Progenitor cell of endocrine pancreas (in vitro differentiated cells): ENCODE results near the gene WDR35. TPM values are rescaled to one million over a fixed set of nuclear protein-coding genes. Genes with fewer than 3 reads are reported as not detected.

Source experiments
- DNase-seq: peaks from one replicate; pipeline ENCODE4 v3.0.0; 2021; ENCODE audit warnings: low spot score; ENCODE audit not compliant: unreplicated experiment
- H3K27ac Mint-ChIP-seq: 2 replicates; pipeline ENCODE4 v1.8.0; 2021; ENCODE audit warnings: mild to moderate bottlenecking, moderate library complexity, mixed read lengths
- H3K27me3 Mint-ChIP-seq: 2 replicates; pipeline ENCODE4 v1.8.0; 2021; ENCODE audit warnings: mixed read lengths
- H3K36me3 Mint-ChIP-seq: 2 replicates; pipeline ENCODE4 v1.8.0; 2022; ENCODE audit warnings: mixed read lengths; ENCODE audit not compliant: insufficient read depth
- H3K4me1 Mint-ChIP-seq: 2 replicates; pipeline ENCODE4 v1.8.0; 2021; ENCODE audit warnings: low read depth, mixed read lengths
- H3K4me3 Mint-ChIP-seq: 2 replicates; pipeline ENCODE4 v1.8.0; 2021; ENCODE audit warnings: low read depth, mild to moderate bottlenecking, moderate library complexity, mixed read lengths
- H3K9me3 Mint-ChIP-seq: 2 replicates; pipeline ENCODE4 v1.8.0; 2021; ENCODE audit warnings: low read depth, mixed read lengths
- total RNA-seq: library from RNA; stranded (reverse); gene quantifications from 2 replicates; pipeline ENCODE4 v1.2.1, GENCODE V29; 2021
- TF ChIP-seq, protein P1 (sequence below): fragments of 200-600 bp; sonication (generic); IDR thresholded peaks from one replicate; pipeline ENCODE4 v1.5.0; 2021; ENCODE audit warnings: antibody characterized with exemption, mild to moderate bottlenecking; ENCODE audit not compliant: unreplicated experiment

Gene WDR35
- total RNA-seq, 1 donor from 2014 or later, result 16.5 TPM

DNA sequence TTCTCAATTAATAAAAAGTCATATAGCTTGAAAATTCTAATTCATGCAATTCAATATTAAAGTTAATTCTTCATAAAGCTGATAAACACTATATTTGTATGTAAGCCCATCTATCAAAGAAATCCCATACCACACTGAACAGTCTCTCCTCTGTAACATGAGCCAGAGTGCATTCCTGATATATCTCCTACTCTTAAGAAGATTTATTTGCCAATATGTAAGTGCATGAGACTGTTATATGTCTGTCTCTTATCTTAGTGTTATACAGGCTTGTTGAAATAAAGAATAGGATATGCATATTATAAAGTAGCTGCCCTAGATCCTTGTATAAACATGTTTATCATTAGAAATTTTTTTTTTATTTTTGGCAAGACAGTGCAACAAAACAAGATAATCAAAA lies 47.7 kb downstream of the WDR35 start:
- Mint-ChIP-seq H3K27ac (no peak overlapping the region), H3K4me1 (peaks cover 20% of the 10 kb centered on the region), H3K4me3 (no peak overlapping the region), H3K9me3 (no peaks in the 10 kb centered on the region), H3K27me3 (peaks cover 40% of the 10 kb centered on the region), H3K36me3 (peaks cover 23% of the 10 kb centered on the region)
- TF ChIP-seq, protein P1, sequence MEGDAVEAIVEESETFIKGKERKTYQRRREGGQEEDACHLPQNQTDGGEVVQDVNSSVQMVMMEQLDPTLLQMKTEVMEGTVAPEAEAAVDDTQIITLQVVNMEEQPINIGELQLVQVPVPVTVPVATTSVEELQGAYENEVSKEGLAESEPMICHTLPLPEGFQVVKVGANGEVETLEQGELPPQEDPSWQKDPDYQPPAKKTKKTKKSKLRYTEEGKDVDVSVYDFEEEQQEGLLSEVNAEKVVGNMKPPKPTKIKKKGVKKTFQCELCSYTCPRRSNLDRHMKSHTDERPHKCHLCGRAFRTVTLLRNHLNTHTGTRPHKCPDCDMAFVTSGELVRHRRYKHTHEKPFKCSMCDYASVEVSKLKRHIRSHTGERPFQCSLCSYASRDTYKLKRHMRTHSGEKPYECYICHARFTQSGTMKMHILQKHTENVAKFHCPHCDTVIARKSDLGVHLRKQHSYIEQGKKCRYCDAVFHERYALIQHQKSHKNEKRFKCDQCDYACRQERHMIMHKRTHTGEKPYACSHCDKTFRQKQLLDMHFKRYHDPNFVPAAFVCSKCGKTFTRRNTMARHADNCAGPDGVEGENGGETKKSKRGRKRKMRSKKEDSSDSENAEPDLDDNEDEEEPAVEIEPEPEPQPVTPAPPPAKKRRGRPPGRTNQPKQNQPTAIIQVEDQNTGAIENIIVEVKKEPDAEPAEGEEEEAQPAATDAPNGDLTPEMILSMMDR, result no peak
- DNase-seq, result no peak

DNA sequence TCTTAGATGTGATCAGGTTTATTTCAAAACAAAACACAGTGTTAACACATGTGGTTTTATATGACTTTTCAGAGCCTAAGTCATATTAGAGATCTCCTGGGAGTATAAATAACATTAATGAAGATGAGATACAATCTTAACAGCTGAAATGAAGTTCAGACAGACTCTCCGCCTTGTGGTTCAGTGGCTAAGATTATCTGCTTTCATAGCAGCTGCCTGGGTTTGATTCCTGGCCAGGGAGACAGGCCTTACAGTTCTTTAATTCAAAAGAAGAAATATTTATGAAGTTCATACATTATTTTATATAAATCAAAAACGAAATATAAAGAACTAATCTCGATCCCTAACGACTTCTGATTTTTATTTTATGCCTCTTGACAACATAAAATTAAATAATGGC lies 52.9 kb downstream of the WDR35 start:
- Mint-ChIP-seq H3K27ac (no peak overlapping the region), H3K4me3 (no peak overlapping the region), H3K9me3 (no peaks in the 10 kb centered on the region), H3K36me3 (peaks cover 31% of the 10 kb centered on the region), H3K27me3 (peaks cover 15% of the 10 kb centered on the region), H3K4me1 (peaks cover 8% of the 10 kb centered on the region)
- DNase-seq, result no peak
- TF ChIP-seq, protein P1, result no peak

DNA sequence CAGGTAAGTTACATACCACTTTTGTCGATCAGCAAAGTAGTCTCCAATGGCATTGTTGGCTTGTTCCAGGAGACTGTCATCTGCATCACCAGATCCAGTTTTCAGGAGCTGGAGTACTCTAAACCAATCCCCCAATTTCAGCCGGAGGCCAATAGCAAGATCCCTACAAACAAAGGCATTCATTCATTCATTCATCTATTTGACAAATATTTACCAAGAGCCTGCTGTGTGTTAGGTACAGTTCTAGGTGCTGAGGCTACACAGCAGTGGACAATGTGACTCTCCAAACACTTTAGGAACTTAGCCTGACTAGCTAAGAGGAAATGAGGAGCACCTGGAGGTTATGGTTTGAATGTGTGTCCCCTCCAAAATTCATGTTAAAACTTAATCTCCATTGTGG lies 53.7 kb downstream of the WDR35 start:
- Mint-ChIP-seq H3K4me3 (no peak overlapping the region), H3K4me1 (peaks cover 8% of the 10 kb centered on the region), H3K27me3 (peaks cover 15% of the 10 kb centered on the region), H3K9me3 (no peaks in the 10 kb centered on the region), H3K36me3 (peaks cover 32% of the 10 kb centered on the region), H3K27ac (no peak overlapping the region)
- no peak for DNase-seq
- TF ChIP-seq, protein P1, result no peak

DNA sequence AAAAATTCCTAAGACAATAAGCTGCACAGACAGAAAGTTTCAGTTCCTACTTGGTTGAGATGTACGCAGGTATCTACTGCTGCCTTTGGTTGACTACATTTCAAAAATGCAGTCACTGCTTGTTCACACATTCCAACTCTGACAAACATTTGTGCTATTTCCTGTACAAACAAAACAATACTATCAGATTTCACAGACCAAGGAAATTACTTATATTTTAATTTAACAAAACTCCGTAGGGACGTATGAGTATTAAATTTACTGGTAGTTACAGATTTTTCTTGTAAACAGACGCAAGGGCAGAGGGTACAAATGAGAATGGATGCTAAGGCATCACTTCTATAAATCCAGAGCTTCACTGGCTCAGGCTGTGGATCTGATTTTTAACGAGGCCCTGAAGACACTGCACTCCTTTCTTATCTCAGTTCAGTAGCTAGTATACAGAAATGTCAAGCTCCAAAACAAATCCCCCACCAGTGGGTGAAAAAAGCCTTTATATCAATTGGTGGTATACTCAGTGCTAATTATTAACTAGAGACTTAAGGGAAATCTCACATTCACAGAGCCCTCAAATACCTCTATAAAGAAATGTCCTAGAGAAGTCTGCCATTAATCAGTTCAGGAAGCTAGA lies 56.4 kb downstream of the WDR35 start:
- Mint-ChIP-seq H3K9me3 (peaks cover 6% of the 10 kb centered on the region), H3K27me3 (no peaks in the 10 kb centered on the region), H3K4me1 (peaks cover 8% of the 10 kb centered on the region), H3K27ac (peak overlapping the region; percentile 42), H3K36me3 (peaks cover 45% of the 10 kb centered on the region), H3K4me3 (no peak overlapping the region)
- TF ChIP-seq, protein P1, result no peak
- no peak for DNase-seq

DNA sequence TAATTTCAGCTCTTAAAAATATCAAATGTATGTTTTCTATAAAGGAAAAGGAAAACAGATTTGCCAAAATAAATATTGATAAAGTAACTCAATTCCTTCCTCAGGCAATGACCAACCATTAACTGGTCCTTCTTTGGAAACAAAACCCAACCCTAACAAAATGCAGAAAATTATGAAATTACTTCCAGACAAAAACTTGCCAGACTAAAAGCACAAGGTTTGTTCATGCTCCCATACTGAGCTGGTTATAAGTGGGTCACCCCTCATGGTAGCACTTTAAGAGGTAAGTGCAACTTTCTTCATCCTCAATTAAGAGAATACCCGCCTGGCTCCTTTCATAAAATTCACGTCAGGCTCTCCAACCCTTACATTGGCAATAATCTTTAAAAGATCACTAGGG lies 57.0 kb downstream of the WDR35 start:
- TF ChIP-seq, protein P1, result no peak
- peaks cover 8% of the 10 kb centered on the region for H3K4me1 Mint-ChIP-seq
- H3K9me3 Mint-ChIP-seq, result peaks cover 6% of the 10 kb centered on the region
- no peak for DNase-seq
- peaks cover 49% of the 10 kb centered on the region for H3K36me3 Mint-ChIP-seq
- H3K4me3 Mint-ChIP-seq, result no peak overlapping the region
- peak overlapping the region; percentile 42 for H3K27ac Mint-ChIP-seq
- no peaks in the 10 kb centered on the region for H3K27me3 Mint-ChIP-seq
